ENCODE data around the gene PI16.

Gene PI16

DNA sequence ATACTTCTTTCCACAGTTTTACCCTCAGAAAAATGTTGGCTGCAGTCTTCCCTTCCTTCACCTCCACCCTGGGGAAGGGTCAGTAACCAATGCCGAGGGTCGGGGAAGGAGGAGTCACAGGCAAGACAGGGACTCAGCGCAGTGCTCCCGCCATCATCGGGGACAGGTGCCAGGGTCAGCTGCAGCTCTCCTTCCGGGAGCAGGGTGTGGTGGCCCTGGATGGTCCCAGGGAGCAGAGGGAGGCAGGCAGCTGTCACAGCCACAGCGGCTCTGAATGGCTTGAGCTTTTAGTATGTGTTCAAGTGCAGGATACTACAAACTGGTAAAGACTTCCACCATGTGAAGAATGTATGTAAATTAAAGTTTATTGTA is 26.0 kb upstream of the PI16 start:
- DNase-seq (ENCODE audit: low read depth), result no peak
- H3K4me3 ChIP-seq (ENCODE audit: low read depth, low read length), result no peak overlapping the region
- TF ChIP-seq, protein P1, sequence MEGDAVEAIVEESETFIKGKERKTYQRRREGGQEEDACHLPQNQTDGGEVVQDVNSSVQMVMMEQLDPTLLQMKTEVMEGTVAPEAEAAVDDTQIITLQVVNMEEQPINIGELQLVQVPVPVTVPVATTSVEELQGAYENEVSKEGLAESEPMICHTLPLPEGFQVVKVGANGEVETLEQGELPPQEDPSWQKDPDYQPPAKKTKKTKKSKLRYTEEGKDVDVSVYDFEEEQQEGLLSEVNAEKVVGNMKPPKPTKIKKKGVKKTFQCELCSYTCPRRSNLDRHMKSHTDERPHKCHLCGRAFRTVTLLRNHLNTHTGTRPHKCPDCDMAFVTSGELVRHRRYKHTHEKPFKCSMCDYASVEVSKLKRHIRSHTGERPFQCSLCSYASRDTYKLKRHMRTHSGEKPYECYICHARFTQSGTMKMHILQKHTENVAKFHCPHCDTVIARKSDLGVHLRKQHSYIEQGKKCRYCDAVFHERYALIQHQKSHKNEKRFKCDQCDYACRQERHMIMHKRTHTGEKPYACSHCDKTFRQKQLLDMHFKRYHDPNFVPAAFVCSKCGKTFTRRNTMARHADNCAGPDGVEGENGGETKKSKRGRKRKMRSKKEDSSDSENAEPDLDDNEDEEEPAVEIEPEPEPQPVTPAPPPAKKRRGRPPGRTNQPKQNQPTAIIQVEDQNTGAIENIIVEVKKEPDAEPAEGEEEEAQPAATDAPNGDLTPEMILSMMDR (IDR thresholded peaks at IDR 0.05; ENCODE audit: insufficient read depth, low read depth, low read length, missing control alignments), result no peak

DNA sequence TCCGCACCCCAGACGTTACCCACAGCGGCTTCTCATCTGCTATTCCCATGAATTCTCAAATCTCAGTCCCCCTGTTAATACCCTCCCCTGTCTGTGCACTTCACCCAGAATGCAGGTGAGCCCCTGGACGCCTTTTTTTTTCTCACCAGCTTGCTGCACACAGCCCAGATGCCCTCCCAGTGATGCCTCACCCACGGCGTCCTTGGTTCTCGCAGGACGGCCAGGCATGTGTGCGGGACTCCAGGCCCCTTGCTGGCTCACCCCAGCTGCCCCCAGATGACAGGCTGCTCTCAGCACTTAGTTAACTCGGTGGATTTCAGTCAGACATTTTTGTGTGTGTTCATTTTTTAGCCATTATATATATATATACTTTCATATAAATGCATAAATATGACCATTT is 25.4 kb upstream of the PI16 start:
- no peak for DNase-seq (ENCODE audit: low read depth)
- H3K4me3 ChIP-seq (ENCODE audit: low read depth, low read length), result no peak overlapping the region
- TF ChIP-seq, protein P1 (IDR thresholded peaks at IDR 0.05; ENCODE audit: insufficient read depth, low read depth, low read length, missing control alignments), result no peak

DNA sequence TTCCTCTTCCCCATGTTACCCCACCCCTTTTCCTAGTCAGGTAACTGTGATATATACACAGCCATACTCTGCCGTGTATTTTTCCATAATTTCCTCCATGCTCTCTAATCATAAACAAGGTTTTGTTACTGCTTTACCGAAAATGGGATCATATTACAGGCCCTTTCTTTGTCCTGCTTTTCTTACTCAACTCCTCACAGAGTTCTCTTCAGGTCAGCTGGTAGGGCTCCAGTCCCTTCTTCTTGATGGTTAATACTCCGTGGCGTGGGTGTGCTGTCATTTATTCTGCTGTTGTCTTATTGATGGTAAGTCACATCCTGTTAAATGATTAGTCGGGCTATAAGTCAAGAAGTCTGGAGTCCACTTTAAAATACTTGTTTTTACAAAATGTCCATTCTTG is 24.9 kb upstream of the PI16 start:
- TF ChIP-seq, protein P1 (IDR thresholded peaks at IDR 0.05; ENCODE audit: insufficient read depth, low read depth, low read length, missing control alignments), result no peak
- no peak for DNase-seq (ENCODE audit: low read depth)
- no peak overlapping the region for H3K4me3 ChIP-seq (ENCODE audit: low read depth, low read length)

DNA sequence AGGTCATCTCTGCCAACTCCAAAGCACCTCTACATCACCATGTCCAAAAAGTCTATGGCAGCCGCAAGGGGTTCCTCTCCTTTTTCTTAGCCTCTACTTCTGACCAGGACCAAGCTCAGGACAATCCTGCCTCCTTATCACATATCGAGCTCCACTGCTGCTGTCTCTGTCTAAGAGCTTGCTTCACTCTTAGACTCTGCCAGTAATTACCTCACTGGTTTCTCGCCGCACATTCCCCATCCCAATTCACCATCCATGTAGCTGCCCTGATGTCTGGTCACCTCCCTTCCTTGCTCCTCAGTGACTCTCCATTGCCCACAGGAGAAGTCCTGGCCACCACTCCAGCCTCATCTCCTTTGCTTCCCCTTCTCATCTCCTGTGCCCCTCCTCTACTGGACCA is 24.1 kb upstream of the PI16 start:
- DNase-seq (ENCODE audit: low read depth), result no peak
- no peak overlapping the region for H3K4me3 ChIP-seq (ENCODE audit: low read depth, low read length)
- TF ChIP-seq, protein P1 (IDR thresholded peaks at IDR 0.05; ENCODE audit: insufficient read depth, low read depth, low read length, missing control alignments), result no peak

DNA sequence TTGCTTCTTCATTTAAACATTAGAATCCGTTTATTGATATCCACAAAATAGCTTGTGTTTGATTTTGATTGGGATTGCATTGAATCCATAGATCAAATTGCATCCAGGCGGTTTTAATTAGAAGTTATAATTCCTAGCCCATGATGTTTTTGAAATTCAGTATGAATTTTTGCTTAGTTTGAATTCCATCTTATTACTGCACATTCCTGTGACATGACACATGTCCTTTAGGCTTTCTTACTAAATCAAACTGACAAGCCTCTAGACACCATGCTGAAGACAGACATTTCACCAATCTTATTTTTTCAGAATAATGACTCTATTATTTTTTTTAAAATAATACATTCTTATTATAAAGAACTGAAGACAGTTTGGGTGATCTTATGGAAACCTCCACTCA is 21.4 kb upstream of the PI16 start:
- TF ChIP-seq, protein P1 (IDR thresholded peaks at IDR 0.05; ENCODE audit: insufficient read depth, low read depth, low read length, missing control alignments), result no peak
- no peak overlapping the region for H3K4me3 ChIP-seq (ENCODE audit: low read depth, low read length)
- no peak for DNase-seq (ENCODE audit: low read depth)

DNA sequence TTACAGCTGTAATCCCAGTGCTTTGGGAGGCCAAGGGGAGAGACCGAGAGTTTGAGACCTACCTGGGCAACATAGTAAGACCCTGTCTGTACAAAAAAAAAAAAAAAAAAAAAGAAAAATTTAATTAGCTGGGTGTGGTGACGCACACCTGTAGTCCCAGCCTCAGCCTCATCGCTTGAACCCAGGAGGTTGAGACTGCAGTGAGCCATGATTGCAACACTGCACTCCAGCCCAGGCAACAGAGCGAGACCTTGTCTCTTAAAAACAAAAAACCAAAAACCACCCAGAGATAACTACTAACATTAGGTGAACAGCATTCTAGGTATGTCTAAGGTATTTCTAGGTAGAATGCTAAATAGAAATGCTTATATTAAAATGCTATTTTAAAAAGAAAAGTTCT is 21.0 kb upstream of the PI16 start:
- TF ChIP-seq, protein P1 (IDR thresholded peaks at IDR 0.05; ENCODE audit: insufficient read depth, low read depth, low read length, missing control alignments), result no peak
- no peak overlapping the region for H3K4me3 ChIP-seq (ENCODE audit: low read depth, low read length)
- DNase-seq (ENCODE audit: low read depth), result no peak

DNA sequence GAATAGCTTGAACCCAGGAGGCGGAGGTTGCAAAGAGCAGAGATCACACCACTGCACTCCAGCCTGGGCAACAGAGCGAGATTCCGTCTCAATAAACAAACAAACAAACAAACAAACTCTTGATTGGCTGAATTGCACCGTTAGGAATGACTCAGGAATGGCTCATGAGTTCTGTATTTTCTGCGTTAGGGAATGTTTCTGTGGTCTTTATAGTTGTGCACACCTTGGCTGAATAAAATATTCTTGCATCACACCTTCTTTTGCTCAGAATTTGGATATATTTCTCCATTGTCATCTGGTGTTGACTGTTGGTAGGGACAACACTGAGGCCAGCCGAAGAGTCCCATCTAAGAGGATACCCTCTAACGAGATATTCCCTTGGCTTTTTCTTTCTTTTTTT is 19.6 kb upstream of the PI16 start:
- no peak overlapping the region for H3K4me3 ChIP-seq (ENCODE audit: low read depth, low read length)
- TF ChIP-seq, protein P1 (IDR thresholded peaks at IDR 0.05; ENCODE audit: insufficient read depth, low read depth, low read length, missing control alignments), result no peak

More for the DNA sequence above, 19.6 kb upstream of the PI16 start:
- no peak for DNase-seq (ENCODE audit: low read depth)

Data from GM12865 (cell line).